Glutamatergic neuron (in vitro differentiated cells): Measurements from ENCODE around the gene ACACB. TPM values are rescaled to one million over a fixed set of nuclear protein-coding genes. Genes with fewer than 3 reads are reported as not detected.

Source experiments
- DNase-seq: peaks from one replicate; pipeline ENCODE4 v3.0.0; 2022
- H3K27ac Mint-ChIP-seq: one replicate; pipeline ENCODE4 v1.8.0; 2020; ENCODE audit warnings: mild to moderate bottlenecking, mixed read lengths, inconsistent platforms; ENCODE audit not compliant: unreplicated experiment
- H3K27me3 Mint-ChIP-seq: one replicate; pipeline ENCODE4 v1.8.0; 2020; ENCODE audit warnings: mild to moderate bottlenecking, moderate library complexity, mixed read lengths, inconsistent platforms; ENCODE audit not compliant: unreplicated experiment
- H3K36me3 Mint-ChIP-seq: one replicate; pipeline ENCODE4 v1.8.0; 2020; ENCODE audit warnings: mild to moderate bottlenecking, mixed read lengths, inconsistent platforms; ENCODE audit not compliant: unreplicated experiment
- H3K4me1 Mint-ChIP-seq: one replicate; pipeline ENCODE4 v1.8.0; 2020; ENCODE audit warnings: mild to moderate bottlenecking, low read depth, mixed read lengths, inconsistent platforms; ENCODE audit not compliant: unreplicated experiment
- H3K4me3 Mint-ChIP-seq: one replicate; pipeline ENCODE4 v1.8.0; 2020; ENCODE audit warnings: mild to moderate bottlenecking, mixed read lengths, inconsistent platforms; ENCODE audit not compliant: unreplicated experiment
- H3K9me3 Mint-ChIP-seq: one replicate; pipeline ENCODE4 v1.8.0; 2020; ENCODE audit warnings: mild to moderate bottlenecking, moderate library complexity, mixed read lengths, inconsistent platforms; ENCODE audit not compliant: unreplicated experiment
- total RNA-seq: library from RNA; stranded (reverse); fragmentation: NEBNext Ultra II Directional; extraction: Animal tissue kit (Norgen Biotek cat#: 25700); gene quantifications from one replicate; pipeline ENCODE4 v1.2.1, GENCODE V29; 2021; ENCODE audit not compliant: unreplicated experiment
- TF ChIP-seq, protein P1 (sequence below): fragments of 200-600 bp; sonication (generic); IDR thresholded peaks from one replicate; pipeline ENCODE4 v1.5.0; 2021; ENCODE audit not compliant: partially characterized antibody, unreplicated experiment

Gene ACACB
- total RNA-seq, 1 donor from 2014 or later, result 3.8 TPM

- Mint-ChIP-seq H3K9me3 (peaks cover 6% of the 10 kb centered on the region), H3K4me1 (peaks cover 2% of the 10 kb centered on the region), H3K27ac (no peak overlapping the region), H3K4me3 (no peak overlapping the region), H3K27me3 (peaks cover 5% of the 10 kb centered on the region), H3K36me3 (peaks cover 8% of the 10 kb centered on the region)
- DNase-seq, result no peak
- TF ChIP-seq, protein P1, sequence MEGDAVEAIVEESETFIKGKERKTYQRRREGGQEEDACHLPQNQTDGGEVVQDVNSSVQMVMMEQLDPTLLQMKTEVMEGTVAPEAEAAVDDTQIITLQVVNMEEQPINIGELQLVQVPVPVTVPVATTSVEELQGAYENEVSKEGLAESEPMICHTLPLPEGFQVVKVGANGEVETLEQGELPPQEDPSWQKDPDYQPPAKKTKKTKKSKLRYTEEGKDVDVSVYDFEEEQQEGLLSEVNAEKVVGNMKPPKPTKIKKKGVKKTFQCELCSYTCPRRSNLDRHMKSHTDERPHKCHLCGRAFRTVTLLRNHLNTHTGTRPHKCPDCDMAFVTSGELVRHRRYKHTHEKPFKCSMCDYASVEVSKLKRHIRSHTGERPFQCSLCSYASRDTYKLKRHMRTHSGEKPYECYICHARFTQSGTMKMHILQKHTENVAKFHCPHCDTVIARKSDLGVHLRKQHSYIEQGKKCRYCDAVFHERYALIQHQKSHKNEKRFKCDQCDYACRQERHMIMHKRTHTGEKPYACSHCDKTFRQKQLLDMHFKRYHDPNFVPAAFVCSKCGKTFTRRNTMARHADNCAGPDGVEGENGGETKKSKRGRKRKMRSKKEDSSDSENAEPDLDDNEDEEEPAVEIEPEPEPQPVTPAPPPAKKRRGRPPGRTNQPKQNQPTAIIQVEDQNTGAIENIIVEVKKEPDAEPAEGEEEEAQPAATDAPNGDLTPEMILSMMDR, result no peak
Observed at GRCh38 chr12:109271418-109271817, 155.0 kb downstream of the ACACB start.

DNA sequence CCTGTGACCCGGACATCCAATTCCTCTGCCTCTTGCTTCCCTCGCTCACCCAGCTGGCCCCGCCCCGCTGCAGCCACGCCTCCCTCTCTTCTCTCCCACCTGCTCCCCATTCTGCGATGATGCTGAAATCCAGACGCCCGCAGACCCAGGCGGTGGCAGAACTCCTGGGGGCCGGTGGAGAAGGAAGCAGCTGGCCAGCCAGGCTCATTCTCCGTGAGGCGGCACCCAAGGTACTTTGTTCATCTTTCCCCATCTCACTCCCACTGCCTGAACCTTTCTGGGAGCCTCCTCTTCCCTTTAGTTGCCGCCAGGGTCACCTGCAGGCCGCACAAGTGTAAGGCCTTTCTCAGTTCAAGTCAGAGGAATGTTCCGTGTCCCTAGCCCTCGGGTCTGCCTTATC, 157.0 kb downstream of the ACACB start:
- H3K27ac Mint-ChIP-seq, result no peak overlapping the region
- TF ChIP-seq, protein P1, result no peak
- peaks cover 10% of the 10 kb centered on the region for H3K27me3 Mint-ChIP-seq
- DNase-seq, result peak; percentile 69
- peaks cover 8% of the 10 kb centered on the region for H3K36me3 Mint-ChIP-seq
- H3K9me3 Mint-ChIP-seq, result peaks cover 6% of the 10 kb centered on the region
- H3K4me3 Mint-ChIP-seq, result no peak overlapping the region
- peaks cover 8% of the 10 kb centered on the region for H3K4me1 Mint-ChIP-seq

DNA sequence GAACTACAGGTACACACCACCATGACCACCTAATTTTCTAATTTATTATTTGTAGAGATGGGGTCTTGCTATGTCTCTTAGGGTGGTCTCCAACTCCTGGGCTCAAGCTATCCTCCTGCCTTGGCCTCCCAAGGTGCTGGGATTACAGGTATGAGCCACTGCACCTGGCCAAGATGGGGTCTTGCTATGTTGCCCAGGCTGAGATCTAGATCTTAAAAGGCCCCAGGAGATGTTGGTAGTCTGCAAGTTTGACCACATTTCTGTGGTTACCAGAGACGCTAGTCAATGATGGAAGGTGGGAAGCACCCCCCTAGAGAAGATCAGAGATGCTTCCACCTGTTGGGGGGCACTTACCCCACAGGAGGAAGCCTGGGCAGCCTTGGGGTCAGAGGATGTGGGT, 158.0 kb downstream of the ACACB start:
- TF ChIP-seq, protein P1, result no peak
- no peak for DNase-seq
- Mint-ChIP-seq H3K4me1 (peaks cover 8% of the 10 kb centered on the region), H3K9me3 (peaks cover 4% of the 10 kb centered on the region), H3K27ac (no peak overlapping the region), H3K4me3 (no peak overlapping the region), H3K36me3 (peaks cover 8% of the 10 kb centered on the region), H3K27me3 (peaks cover 13% of the 10 kb centered on the region)

- TF ChIP-seq, protein P1, result no peak
- Mint-ChIP-seq H3K4me3 (no peak overlapping the region), H3K4me1 (peaks cover 8% of the 10 kb centered on the region), H3K27ac (no peak overlapping the region), H3K27me3 (peaks cover 13% of the 10 kb centered on the region), H3K36me3 (peaks cover 6% of the 10 kb centered on the region), H3K9me3 (peaks cover 4% of the 10 kb centered on the region)
- DNase-seq, result no peak
Observed at GRCh38 chr12:109275173-109275572, 158.8 kb downstream of the ACACB start.

DNA sequence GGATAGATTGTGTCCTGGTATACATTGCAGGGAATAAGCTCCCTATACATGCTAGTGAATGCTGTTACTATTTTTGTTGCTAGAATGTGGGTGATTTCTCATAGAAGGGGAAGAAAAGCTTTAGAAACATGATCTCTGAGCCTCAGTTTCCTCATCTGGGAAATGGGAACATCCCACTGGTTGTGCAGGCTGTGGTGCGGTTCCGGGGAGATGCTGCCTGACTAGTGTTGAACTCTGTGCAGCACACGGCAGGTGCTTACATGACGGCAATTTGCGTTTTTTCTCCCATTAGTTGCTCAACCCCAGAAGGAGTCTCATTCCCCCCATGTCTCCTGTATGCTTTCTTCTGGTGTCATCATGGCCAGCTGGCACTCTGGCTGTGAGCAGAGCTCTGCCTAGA, 159.8 kb downstream of the ACACB start:
- TF ChIP-seq, protein P1, result no peak
- Mint-ChIP-seq H3K36me3 (no peaks in the 10 kb centered on the region), H3K4me1 (peaks cover 8% of the 10 kb centered on the region), H3K27me3 (peaks cover 14% of the 10 kb centered on the region), H3K27ac (no peak overlapping the region), H3K9me3 (no peaks in the 10 kb centered on the region), H3K4me3 (no peak overlapping the region)
- no peak for DNase-seq
